HCT116 (cell line): ENCODE data around the gene HYI. TPM values are rescaled to one million over a fixed set of nuclear protein-coding genes. Genes with fewer than 3 reads are reported as not detected.

Experiments
- ATAC-seq: fragments of 200-7000 bp; cut with Tn5 transposase; 2 replicates; pipeline ENCODE4 v1.9.1; 2020; ENCODE audit warnings: mild to moderate bottlenecking, moderate library complexity
- BruUV-seq: library from RNA; stranded (reverse); fragments of 400-500 nt; replicated peaks from 2 replicates; lab custom pipeline; 2021; lab: Mats Ljungman, UMichigan
- CTCF ChIA-PET: fragments of 300-600 bp; sonication (Branson Sonifier 250); formaldehyde crosslinking; loops from one replicate; lab custom pipeline; 2021; ENCODE audit warnings: antibody characterized with exemption; lab: Charles Lee
- POLR2A ChIA-PET: fragments of 300-600, 350-600 bp; sonication (Branson Sonifier 250); formaldehyde crosslinking; loops from one replicate; lab custom pipeline; 2021; ENCODE audit warnings: antibody characterized with exemption; lab: Charles Lee
- RAD21 ChIA-PET, 2 experiments: fragments of 300-600 bp; sonication (Branson Sonifier 250); formaldehyde crosslinking; loops; one replicate each; lab custom pipeline; 2023; ENCODE audit warnings: low total read pairs in 2 of 2; ENCODE audit not compliant: uncharacterized antibody in 2 of 2, unreplicated experiment in 2 of 2, low non-redundant PET in 1 of 2; lab: Charles Lee
- DNase-seq: peaks from one replicate; pipeline ENCODE4 v3.0.0-alpha.2; 2010; ENCODE audit warnings: low read depth, low spot score
- H2AFZ ChIP-seq: fragments of 200-600 bp; shearing (Covaris generic), sonication (generic); 2 replicates; pipeline ENCODE4 v1.6.1; 2017; ENCODE audit warnings: low read depth, mixed run types, mixed read lengths, antibody characterized with exemption, low read length; ENCODE audit not compliant: poor library complexity, severe bottlenecking
- H3K27ac ChIP-seq: 2 replicates; pipeline ENCODE4 v1.5.1; 2012; ENCODE audit warnings: low read depth, low read length
- H3K27me3 ChIP-seq: fragments of 200-600 bp; sonication (generic); 2 replicates; pipeline ENCODE4 v1.6.1; 2016; ENCODE audit warnings: mixed run types, low read length, mixed read lengths; ENCODE audit not compliant: insufficient read depth
- H3K36me3 ChIP-seq, 2 experiments: fragments of 200-500 bp in 1 of 2; fragments of 200-600 bp in 1 of 2; sonication (Bioruptor generic) in 1 of 2; sonication (generic) in 1 of 2; 2 replicates each; pipeline versions ENCODE4 v1.5.1 to v1.6.1; 2014 to 2016; ENCODE audit warnings: low read length in 2 of 2, inconsistent platforms in 1 of 2, mixed read lengths in 1 of 2, mixed run types in 1 of 2; ENCODE audit not compliant: insufficient read depth in 2 of 2, control insufficient read depth in 1 of 2
- H3K4me1 ChIP-seq, 2 experiments: fragments of 200-600 bp in 1 of 2; sonication (generic) in 1 of 2; 2 replicates each; pipeline versions ENCODE4 v1.5.1 to v1.6.1; 2012 to 2017; ENCODE audit warnings: low read length in 2 of 2, inconsistent platforms in 1 of 2, mild to moderate bottlenecking in 1 of 2, mixed read lengths in 1 of 2, mixed run types in 1 of 2, moderate library complexity in 1 of 2; ENCODE audit not compliant: insufficient read depth in 2 of 2, control insufficient read depth in 1 of 2
- H3K4me2 ChIP-seq: fragments of 200-600 bp; sonication (generic); 2 replicates; pipeline ENCODE4 v1.6.1; 2017; ENCODE audit warnings: mixed run types, low read length, mixed read lengths
- H3K4me3 ChIP-seq, 2 experiments: fragments of 200-600 bp in 1 of 2; sonication (generic) in 1 of 2; replicated peaks in 1 of 2; 2 replicates each; pipeline ENCODE4 v1.5.1; 2011 to 2016; ENCODE audit warnings: low read length in 2 of 2, control low read depth in 1 of 2, low read depth in 1 of 2, mild to moderate bottlenecking in 1 of 2, mixed read lengths in 1 of 2, mixed run types in 1 of 2
- H3K79me2 ChIP-seq: fragments of 200-600 bp; sonication (generic); 2 replicates; pipeline ENCODE4 v1.6.1; 2017; ENCODE audit warnings: mild to moderate bottlenecking, mixed run types, low read length, moderate library complexity, mixed read lengths; ENCODE audit not compliant: insufficient read depth
- H3K9ac ChIP-seq: fragments of 200-600 bp; sonication (generic); 2 replicates; pipeline ENCODE4 v1.6.1; 2016; ENCODE audit warnings: low read length, mixed read lengths
- H3K9me2 ChIP-seq: fragments of 200-600 bp; sonication (generic), shearing (Covaris generic); 2 replicates; pipeline ENCODE4 v1.6.1; 2017; ENCODE audit warnings: mixed run types, mild to moderate bottlenecking, moderate library complexity; ENCODE audit not compliant: insufficient read depth
- H3K9me3 ChIP-seq, 2 experiments: fragments of 200-500 bp in 1 of 2; fragments of 200-600 bp in 1 of 2; sonication (Bioruptor generic) in 1 of 2; sonication (generic) in 1 of 2; 2 replicates each; pipeline ENCODE4 v1.6.1; 2014 to 2017; ENCODE audit warnings: low read length in 2 of 2, mixed read lengths in 2 of 2, inconsistent platforms in 1 of 2, low read depth in 1 of 2, mild to moderate bottlenecking in 1 of 2, mixed run types in 1 of 2, moderate library complexity in 1 of 2; ENCODE audit not compliant: control insufficient read depth in 1 of 2, insufficient read depth in 1 of 2
- H4K20me1 ChIP-seq: fragments of 200-600 bp; sonication (generic), shearing (Covaris generic); 2 replicates; pipeline ENCODE4 v1.6.1; 2017; ENCODE audit warnings: mixed run types, mild to moderate bottlenecking, moderate library complexity; ENCODE audit not compliant: insufficient read depth
- CTCF ChIP-seq, 3 experiments: fragments of 200-600 bp in 1 of 3; sonication (generic) in 1 of 3; IDR thresholded peaks in 2 of 3; conservative IDR thresholded peaks in 1 of 3; 2 replicates each; pipeline ENCODE4 v1.5.1; 2012 to 2017; ENCODE audit warnings: low read depth in 2 of 3, low read length in 2 of 3, antibody characterized with exemption in 1 of 3, borderline replicate concordance in 1 of 3, control low read depth in 1 of 3, mild to moderate bottlenecking in 1 of 3, mixed read lengths in 1 of 3, mixed run types in 1 of 3, moderate library complexity in 1 of 3; ENCODE audit not compliant: insufficient read depth in 1 of 3
- EGR1 ChIP-seq: IDR thresholded peaks from 2 replicates; pipeline ENCODE4 v1.6.1; 2012; ENCODE audit warnings: low read depth
- POLR2A ChIP-seq: IDR thresholded peaks from 2 replicates; pipeline ENCODE4 v1.7.0; 2011; ENCODE audit warnings: borderline replicate concordance; ENCODE audit not compliant: insufficient read depth, insufficient read length; ENCODE audit errors: extremely low read depth
- POLR2AphosphoS5 ChIP-seq: IDR thresholded peaks from 2 replicates; pipeline ENCODE4 v1.6.1; 2011; ENCODE audit warnings: mild to moderate bottlenecking, low read depth, low read length, moderate library complexity
- RAD21 ChIP-seq: IDR thresholded peaks from 2 replicates; pipeline ENCODE4 v1.6.1; 2012; ENCODE audit warnings: low read depth, mild to moderate bottlenecking
- SP1 ChIP-seq: IDR thresholded peaks from 2 replicates; pipeline ENCODE4 v1.6.1; 2012; ENCODE audit warnings: low read depth
- YY1 ChIP-seq: IDR thresholded peaks from 2 replicates; pipeline ENCODE4 v1.6.1; 2011; ENCODE audit warnings: low read length, low read depth, moderate library complexity, mild to moderate bottlenecking; ENCODE audit not compliant: insufficient replicate concordance; ENCODE audit errors: extremely low read depth
- intact Hi-C: fragments of 100-400 bp; cut with micrococcal nuclease; formaldehyde crosslinking; loops from 2 replicates; pipeline ENCODE4 v1.10.0; 2022
- total RNA-seq: library from RNA; stranded (reverse); gene quantifications from one replicate; pipeline ENCODE4 v1.2.1, GENCODE V29; 2021; ENCODE audit not compliant: unreplicated experiment
- TF ChIP-seq, protein P1 (sequence below): IDR thresholded peaks from 2 replicates; pipeline ENCODE4 v1.6.1; 2012
- TF ChIP-seq, protein P2 (sequence below): IDR thresholded peaks from 2 replicates; pipeline ENCODE4 v1.6.1; 2012
- TF ChIP-seq, protein P3 (sequence below): IDR thresholded peaks from 2 replicates; pipeline ENCODE4 v1.6.1; 2012; ENCODE audit warnings: low read depth
- TF ChIP-seq, protein P4 (sequence below): IDR thresholded peaks from 2 replicates; pipeline ENCODE4 v1.6.1; 2011; ENCODE audit warnings: mild to moderate bottlenecking, low read length, moderate library complexity; ENCODE audit not compliant: insufficient replicate concordance; ENCODE audit errors: extremely low read depth

Gene HYI
- total RNA-seq, 1 experiment from 2014 or later: 13.9 TPM

DNA sequence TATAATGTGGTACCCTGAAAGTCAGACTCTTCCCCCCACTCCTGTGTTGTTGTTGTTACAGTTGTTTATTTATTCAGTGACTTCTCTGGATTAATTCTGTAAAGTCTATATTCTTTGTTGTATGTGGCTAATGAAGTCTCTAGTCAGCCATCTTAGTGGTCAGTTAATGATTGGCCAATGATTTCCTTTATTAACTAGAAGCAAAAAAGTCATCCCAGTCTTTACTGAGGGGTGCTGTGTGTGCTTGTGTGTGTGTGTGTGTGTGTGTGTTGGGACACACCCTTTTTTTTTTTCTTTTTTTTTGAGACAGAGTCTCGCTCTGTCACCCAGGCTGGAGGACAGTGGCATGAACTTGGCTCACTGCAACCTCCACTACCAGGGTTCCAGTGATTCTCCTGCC is 37.3 kb upstream of the HYI start:
- ChIA-PET RAD21 (no interaction called here), POLR2A (no interaction called here), CTCF (no interaction called here)
- TF ChIP-seq, protein P1, sequence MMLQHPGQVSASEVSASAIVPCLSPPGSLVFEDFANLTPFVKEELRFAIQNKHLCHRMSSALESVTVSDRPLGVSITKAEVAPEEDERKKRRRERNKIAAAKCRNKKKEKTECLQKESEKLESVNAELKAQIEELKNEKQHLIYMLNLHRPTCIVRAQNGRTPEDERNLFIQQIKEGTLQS: no peak
- TF ChIP-seq EGR1 (no peak), POLR2A (no peak)
- TF ChIP-seq, protein P2, sequence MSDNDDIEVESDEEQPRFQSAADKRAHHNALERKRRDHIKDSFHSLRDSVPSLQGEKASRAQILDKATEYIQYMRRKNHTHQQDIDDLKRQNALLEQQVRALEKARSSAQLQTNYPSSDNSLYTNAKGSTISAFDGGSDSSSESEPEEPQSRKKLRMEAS: no peak
- ATAC-seq (no peak), DNase-seq (no peak)
- Histone ChIP-seq H3K4me2 (no peak overlapping the region), H3K9me3 (peaks cover 6 to 7% of the 10 kb centered on the region in 2 experiments; a peak in 3 of 4 replicates), H3K27ac (no peak overlapping the region), H4K20me1 (no peaks in the 10 kb centered on the region), H3K9ac (no peak overlapping the region), H3K79me2 (no peaks in the 10 kb centered on the region), H3K4me1 (peaks cover 0 to 4% of the 10 kb centered on the region in 2 experiments; a peak in 1 of 4 replicates), H2AFZ (peak overlapping the region; percentile 5), H3K36me3 (no peaks in the 10 kb centered on the region), H3K4me3 (no peak overlapping the region), H3K27me3 (no peaks in the 10 kb centered on the region), H3K9me2 (no peaks in the 10 kb centered on the region)
- no TSS peak for BruUV-seq
- intact Hi-C loops: no loop called here

DNA sequence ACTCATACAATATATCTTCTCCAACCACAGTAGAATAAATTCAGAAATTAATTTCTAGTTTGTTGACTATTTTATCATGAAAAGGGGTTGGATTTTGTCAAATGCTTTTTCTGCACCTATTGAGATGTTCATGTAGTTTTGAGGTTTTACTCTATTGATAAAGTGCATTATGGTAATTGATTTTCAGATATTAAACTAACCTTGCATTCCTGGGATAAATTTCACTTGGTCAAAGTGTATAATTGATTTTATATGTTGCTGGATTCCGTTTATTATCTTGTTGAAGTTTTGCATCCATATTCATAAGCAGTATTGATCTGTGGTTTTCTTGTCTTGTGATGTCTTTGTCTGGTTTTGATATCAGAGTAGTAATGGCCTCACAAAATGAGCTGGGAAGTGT is 34.4 kb upstream of the HYI start:
- Histone ChIP-seq H3K4me3 (no peak overlapping the region), H3K27ac (no peak overlapping the region), H3K27me3 (no peaks in the 10 kb centered on the region), H3K9ac (no peak overlapping the region), H3K4me2 (no peak overlapping the region), H3K36me3 (no peaks in the 10 kb centered on the region), H3K4me1 (peaks cover 0 to 4% of the 10 kb centered on the region in 2 experiments; a peak in 1 of 4 replicates), H3K9me3 (peaks cover 6 to 7% of the 10 kb centered on the region in 2 experiments; a peak in 3 of 4 replicates), H4K20me1 (no peaks in the 10 kb centered on the region), H3K79me2 (no peaks in the 10 kb centered on the region), H3K9me2 (no peaks in the 10 kb centered on the region), H2AFZ (no peak overlapping the region)
- ATAC-seq (no peak), DNase-seq (no peak)
- no TSS peak for BruUV-seq
- intact Hi-C loops: no loop called here
- RAD21 ChIA-PET: interaction anchor here in 1 of 2 experiments (0.6 kb wide), 1 partner anchor 36 kb away, joined by 8 read pairs; no protein-coding TSS in a partner anchor
- POLR2A ChIA-PET: interaction anchor here (0.6 kb wide), 1 partner anchor 243 kb away, joined by 3 read pairs; no protein-coding TSS in a partner anchor
- CTCF ChIA-PET: no interaction called here
- TF ChIP-seq POLR2A (no peak), EGR1 (no peak), YY1 (no peak), SP1 (no peak), CTCF (IDR thresholded peaks at IDR 0.05 in 2 of 3, conservative IDR thresholded peaks at IDR 0.05 in 1 of 3; ENCODE audit: borderline replicate concordance in 1 of 3, insufficient read depth in 1 of 3, low read depth in 2 of 3, low read length in 2 of 3) (no peak), RAD21 (no peak), POLR2AphosphoS5 (no peak)
- TF ChIP-seq, protein P3, sequence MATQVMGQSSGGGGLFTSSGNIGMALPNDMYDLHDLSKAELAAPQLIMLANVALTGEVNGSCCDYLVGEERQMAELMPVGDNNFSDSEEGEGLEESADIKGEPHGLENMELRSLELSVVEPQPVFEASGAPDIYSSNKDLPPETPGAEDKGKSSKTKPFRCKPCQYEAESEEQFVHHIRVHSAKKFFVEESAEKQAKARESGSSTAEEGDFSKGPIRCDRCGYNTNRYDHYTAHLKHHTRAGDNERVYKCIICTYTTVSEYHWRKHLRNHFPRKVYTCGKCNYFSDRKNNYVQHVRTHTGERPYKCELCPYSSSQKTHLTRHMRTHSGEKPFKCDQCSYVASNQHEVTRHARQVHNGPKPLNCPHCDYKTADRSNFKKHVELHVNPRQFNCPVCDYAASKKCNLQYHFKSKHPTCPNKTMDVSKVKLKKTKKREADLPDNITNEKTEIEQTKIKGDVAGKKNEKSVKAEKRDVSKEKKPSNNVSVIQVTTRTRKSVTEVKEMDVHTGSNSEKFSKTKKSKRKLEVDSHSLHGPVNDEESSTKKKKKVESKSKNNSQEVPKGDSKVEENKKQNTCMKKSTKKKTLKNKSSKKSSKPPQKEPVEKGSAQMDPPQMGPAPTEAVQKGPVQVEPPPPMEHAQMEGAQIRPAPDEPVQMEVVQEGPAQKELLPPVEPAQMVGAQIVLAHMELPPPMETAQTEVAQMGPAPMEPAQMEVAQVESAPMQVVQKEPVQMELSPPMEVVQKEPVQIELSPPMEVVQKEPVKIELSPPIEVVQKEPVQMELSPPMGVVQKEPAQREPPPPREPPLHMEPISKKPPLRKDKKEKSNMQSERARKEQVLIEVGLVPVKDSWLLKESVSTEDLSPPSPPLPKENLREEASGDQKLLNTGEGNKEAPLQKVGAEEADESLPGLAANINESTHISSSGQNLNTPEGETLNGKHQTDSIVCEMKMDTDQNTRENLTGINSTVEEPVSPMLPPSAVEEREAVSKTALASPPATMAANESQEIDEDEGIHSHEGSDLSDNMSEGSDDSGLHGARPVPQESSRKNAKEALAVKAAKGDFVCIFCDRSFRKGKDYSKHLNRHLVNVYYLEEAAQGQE: no peak
- TF ChIP-seq, protein P4, sequence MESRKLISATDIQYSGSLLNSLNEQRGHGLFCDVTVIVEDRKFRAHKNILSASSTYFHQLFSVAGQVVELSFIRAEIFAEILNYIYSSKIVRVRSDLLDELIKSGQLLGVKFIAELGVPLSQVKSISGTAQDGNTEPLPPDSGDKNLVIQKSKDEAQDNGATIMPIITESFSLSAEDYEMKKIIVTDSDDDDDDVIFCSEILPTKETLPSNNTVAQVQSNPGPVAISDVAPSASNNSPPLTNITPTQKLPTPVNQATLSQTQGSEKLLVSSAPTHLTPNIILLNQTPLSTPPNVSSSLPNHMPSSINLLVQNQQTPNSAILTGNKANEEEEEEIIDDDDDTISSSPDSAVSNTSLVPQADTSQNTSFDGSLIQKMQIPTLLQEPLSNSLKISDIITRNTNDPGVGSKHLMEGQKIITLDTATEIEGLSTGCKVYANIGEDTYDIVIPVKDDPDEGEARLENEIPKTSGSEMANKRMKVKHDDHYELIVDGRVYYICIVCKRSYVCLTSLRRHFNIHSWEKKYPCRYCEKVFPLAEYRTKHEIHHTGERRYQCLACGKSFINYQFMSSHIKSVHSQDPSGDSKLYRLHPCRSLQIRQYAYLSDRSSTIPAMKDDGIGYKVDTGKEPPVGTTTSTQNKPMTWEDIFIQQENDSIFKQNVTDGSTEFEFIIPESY: no peak
